ENCODE data around the gene STK32C. TPM values are rescaled to one million over a fixed set of nuclear protein-coding genes. Genes with fewer than 3 reads are reported as not detected.
"Not testable (repeated sequence)": the region's sequence is repeated elsewhere in the genome, so short reads cannot be mapped to it uniquely, and the experiment has no call there.

The STK32C gene
- total RNA-seq, 2 experiments from 2014 or later, result 19.1 to 21.1 TPM

- CTCF ChIA-PET, result no interaction called here
- POLR2A ChIA-PET, result no interaction called here
- Mint-ChIP-seq H3K4me1 (ENCODE audit: low read depth) (peaks cover 11% of the 10 kb centered on the region), H3K4me3 (no peak overlapping the region), H3K36me3 (ENCODE audit: low read depth) (peaks cover 1% of the 10 kb centered on the region), H3K27me3 (ENCODE audit: low read depth) (peaks cover 12% of the 10 kb centered on the region), H3K27ac (no peak overlapping the region), H3K9me3 (ENCODE audit: insufficient read depth) (no peaks in the 10 kb centered on the region)
- DNase-seq (no peak), ATAC-seq (no peak)
Measured at GRCh38 chr10:132302421-132303310, 5.1 kb downstream of the STK32C start.

GRCh38 chr10:132301371-132302330 lies 6.1 kb downstream of the STK32C start:
- peaks cover 11% of the 10 kb centered on the region for H3K4me1 Mint-ChIP-seq (ENCODE audit: low read depth)
- peaks cover 9% of the 10 kb centered on the region for H3K27me3 Mint-ChIP-seq (ENCODE audit: low read depth)
- ChIA-PET CTCF (no interaction called here), POLR2A (interaction anchor here (0.7 kb wide), 1 partner anchor 35 kb away, joined by 3 read pairs; no protein-coding TSS in a partner anchor)
- H3K36me3 Mint-ChIP-seq (ENCODE audit: low read depth), result peaks cover 1% of the 10 kb centered on the region
- DNase-seq (no peak), ATAC-seq (no peak)
- H3K9me3 Mint-ChIP-seq (ENCODE audit: insufficient read depth), result no peaks in the 10 kb centered on the region
- H3K4me3 Mint-ChIP-seq, result no peak overlapping the region
- H3K27ac Mint-ChIP-seq, result no peak overlapping the region

- CTCF ChIA-PET, result no interaction called here
- DNase-seq, result no peak
Measured at GRCh38 chr10:132300582-132300981, 7.2 kb downstream of the STK32C start.

GRCh38 chr10:132299371-132300336 lies 8.1 kb downstream of the STK32C start:
- no peaks in the 10 kb centered on the region for H3K9me3 Mint-ChIP-seq (ENCODE audit: insufficient read depth)
- H3K27me3 Mint-ChIP-seq (ENCODE audit: low read depth), result peaks cover 2% of the 10 kb centered on the region
- DNase-seq (no peak), ATAC-seq (no peak)
- peaks cover 10% of the 10 kb centered on the region for H3K4me1 Mint-ChIP-seq (ENCODE audit: low read depth)
- no peak overlapping the region for H3K4me3 Mint-ChIP-seq
- H3K27ac Mint-ChIP-seq, result no peak overlapping the region
- no peaks in the 10 kb centered on the region for H3K36me3 Mint-ChIP-seq (ENCODE audit: low read depth)
- CTCF ChIA-PET, result interaction anchor here (1.2 kb wide), 2 partner anchors 10 to 66 kb away, joined by 3 to 4 read pairs; no protein-coding TSS in a partner anchor
- POLR2A ChIA-PET, result no interaction called here

More at GRCh38 chr10:132300582-132300981, 7.2 kb downstream of the STK32C start:
- Mint-ChIP-seq H3K27me3 (ENCODE audit: low read depth) (peaks cover 2% of the 10 kb centered on the region), H3K36me3 (ENCODE audit: low read depth) (no peaks in the 10 kb centered on the region), H3K27ac (no peak overlapping the region), H3K4me3 (no peak overlapping the region), H3K4me1 (ENCODE audit: low read depth) (peaks cover 7% of the 10 kb centered on the region), H3K9me3 (ENCODE audit: insufficient read depth) (no peaks in the 10 kb centered on the region)
- ATAC-seq, result no peak
- POLR2A ChIA-PET, result no interaction called here

GRCh38 chr10:132298038-132298881 lies 9.5 kb downstream of the STK32C start:
- H3K27ac Mint-ChIP-seq, result no peak overlapping the region
- ChIA-PET POLR2A (interaction anchor here (0.6 kb wide), 1 partner anchor 360 kb away, joined by 3 read pairs; no protein-coding TSS in a partner anchor), CTCF (interaction anchor here (0.8 to 1.2 kb wide), 3 partner anchors 9 to 64 kb away, joined by 3 to 4 read pairs (median 4); no protein-coding TSS in a partner anchor)

GRCh38 chr10:132297526-132297925 lies 10.2 kb downstream of the STK32C start:
- no peak for DNase-seq
- no peak overlapping the region for H3K4me3 Mint-ChIP-seq
- H3K27me3 Mint-ChIP-seq (ENCODE audit: low read depth), result no peaks in the 10 kb centered on the region
- ChIA-PET POLR2A (no interaction called here), CTCF (interaction anchor here (0.8 kb wide), 1 partner anchor 16 kb away, joined by 4 read pairs; no protein-coding TSS in a partner anchor)
- no peaks in the 10 kb centered on the region for H3K9me3 Mint-ChIP-seq (ENCODE audit: insufficient read depth)
- ATAC-seq, result no peak
- no peak overlapping the region for H3K27ac Mint-ChIP-seq
- no peaks in the 10 kb centered on the region for H3K36me3 Mint-ChIP-seq (ENCODE audit: low read depth)
- H3K4me1 Mint-ChIP-seq (ENCODE audit: low read depth), result peaks cover 10% of the 10 kb centered on the region

More at GRCh38 chr10:132298038-132298881, 9.5 kb downstream of the STK32C start:
- peaks cover 10% of the 10 kb centered on the region for H3K4me1 Mint-ChIP-seq (ENCODE audit: low read depth)
- H3K4me3 Mint-ChIP-seq, result no peak overlapping the region
- DNase-seq, result no peak
- ATAC-seq, result no peak
- H3K27me3 Mint-ChIP-seq (ENCODE audit: low read depth), result no peaks in the 10 kb centered on the region
- H3K9me3 Mint-ChIP-seq (ENCODE audit: insufficient read depth), result no peaks in the 10 kb centered on the region
- no peaks in the 10 kb centered on the region for H3K36me3 Mint-ChIP-seq (ENCODE audit: low read depth)

- ATAC-seq, result no peak
- POLR2A ChIA-PET, result no interaction called here
- CTCF ChIA-PET, result interaction anchor here (0.8 kb wide), 1 partner anchor 17 kb away, joined by 4 read pairs; no protein-coding TSS in a partner anchor
Measured at GRCh38 chr10:132296666-132297443, 10.9 kb downstream of the STK32C start.

GRCh38 chr10:132295481-132295880 lies 12.3 kb downstream of the STK32C start:
- DNase-seq, POLR2A ChIA-PET, CTCF ChIA-PET: not testable (repeated sequence)

More at GRCh38 chr10:132296666-132297443, 10.9 kb downstream of the STK32C start:
- Mint-ChIP-seq H3K27me3 (ENCODE audit: low read depth) (no peaks in the 10 kb centered on the region), H3K4me1 (ENCODE audit: low read depth) (peaks cover 10% of the 10 kb centered on the region), H3K36me3 (ENCODE audit: low read depth) (no peaks in the 10 kb centered on the region), H3K9me3 (ENCODE audit: insufficient read depth) (no peaks in the 10 kb centered on the region), H3K4me3 (no peak overlapping the region), H3K27ac (no peak overlapping the region)
- DNase-seq, result no peak

GRCh38 chr10:132294561-132295318 lies 13.0 kb downstream of the STK32C start:
- ChIA-PET POLR2A (no interaction called here), CTCF (no interaction called here)
- H3K27ac Mint-ChIP-seq, result no peak overlapping the region
- H3K9me3 Mint-ChIP-seq (ENCODE audit: insufficient read depth), result no peaks in the 10 kb centered on the region
- DNase-seq, result no peak
- peaks cover 9% of the 10 kb centered on the region for H3K4me1 Mint-ChIP-seq (ENCODE audit: low read depth)
- ATAC-seq, result no peak
- no peaks in the 10 kb centered on the region for H3K27me3 Mint-ChIP-seq (ENCODE audit: low read depth)
- no peaks in the 10 kb centered on the region for H3K36me3 Mint-ChIP-seq (ENCODE audit: low read depth)
- no peak overlapping the region for H3K4me3 Mint-ChIP-seq

More at GRCh38 chr10:132295481-132295880, 12.3 kb downstream of the STK32C start:
- not testable (repeated sequence) for H3K27ac Mint-ChIP-seq; H3K27me3 Mint-ChIP-seq (ENCODE audit: low read depth); H3K4me3 Mint-ChIP-seq; H3K9me3 Mint-ChIP-seq (ENCODE audit: insufficient read depth); ATAC-seq; H3K4me1 Mint-ChIP-seq (ENCODE audit: low read depth); H3K36me3 Mint-ChIP-seq (ENCODE audit: low read depth)
